RWPE1 (cell line): Measurements from ENCODE around the gene CLP1.

Experiments used
- CTCF ChIA-PET: fragments of 350-600 bp; sonication (Branson Sonifier 250); formaldehyde crosslinking; extraction: SDS; loops from one replicate; lab custom pipeline; 2021; lab: Yijun Ruan, JAX
- POLR2A ChIA-PET: fragments of 400-600 bp; formaldehyde crosslinking; extraction: SDS; loops from one replicate; lab custom pipeline; 2020; ENCODE audit warnings: antibody characterized with exemption; ENCODE audit not compliant: low non-redundant PET; lab: Yijun Ruan, JAX
- DNase-seq: peaks from one replicate; pipeline ENCODE4 v3.0.0; 2012; ENCODE audit warnings: low spot score
- H3K27ac ChIP-seq: fragments of 450-650 bp; 2 replicates; pipeline ENCODE4 v1.5.1; 2017
- TF ChIP-seq, protein P1 (sequence below): fragments of 450-650 bp; conservative IDR thresholded peaks from 2 replicates; pipeline ENCODE4 v1.5.1; 2017; ENCODE audit warnings: low read depth, mild to moderate bottlenecking

The CLP1 gene

GRCh38 chr11:57644748-57645688, 12.5 kb upstream of the CLP1 start:
- ChIA-PET CTCF (interaction anchor here (0.5 to 5.5 kb wide), 23 partner anchors 9 to 483 kb away, joined by 3 to 72 read pairs (median 4); partner anchors contain the start of genes CLP1 and UBE2L6), POLR2A (interaction anchor here (0.6 kb wide), 1 partner anchor 111 kb away, joined by 3 read pairs; no protein-coding TSS in a partner anchor)
- H3K27ac ChIP-seq: peak overlapping the region; percentile 39
- peak; percentile 75 for DNase-seq
- TF ChIP-seq, protein P1, sequence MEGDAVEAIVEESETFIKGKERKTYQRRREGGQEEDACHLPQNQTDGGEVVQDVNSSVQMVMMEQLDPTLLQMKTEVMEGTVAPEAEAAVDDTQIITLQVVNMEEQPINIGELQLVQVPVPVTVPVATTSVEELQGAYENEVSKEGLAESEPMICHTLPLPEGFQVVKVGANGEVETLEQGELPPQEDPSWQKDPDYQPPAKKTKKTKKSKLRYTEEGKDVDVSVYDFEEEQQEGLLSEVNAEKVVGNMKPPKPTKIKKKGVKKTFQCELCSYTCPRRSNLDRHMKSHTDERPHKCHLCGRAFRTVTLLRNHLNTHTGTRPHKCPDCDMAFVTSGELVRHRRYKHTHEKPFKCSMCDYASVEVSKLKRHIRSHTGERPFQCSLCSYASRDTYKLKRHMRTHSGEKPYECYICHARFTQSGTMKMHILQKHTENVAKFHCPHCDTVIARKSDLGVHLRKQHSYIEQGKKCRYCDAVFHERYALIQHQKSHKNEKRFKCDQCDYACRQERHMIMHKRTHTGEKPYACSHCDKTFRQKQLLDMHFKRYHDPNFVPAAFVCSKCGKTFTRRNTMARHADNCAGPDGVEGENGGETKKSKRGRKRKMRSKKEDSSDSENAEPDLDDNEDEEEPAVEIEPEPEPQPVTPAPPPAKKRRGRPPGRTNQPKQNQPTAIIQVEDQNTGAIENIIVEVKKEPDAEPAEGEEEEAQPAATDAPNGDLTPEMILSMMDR: peak; percentile 86

- ChIA-PET CTCF (interaction anchor here (0.6 to 5.5 kb wide), 5 partner anchors 71 to 188 kb away, joined by 3 to 72 read pairs (median 5); partner anchors contain the start of gene UBE2L6), POLR2A (no interaction called here)
- H3K27ac ChIP-seq: no peak overlapping the region
- TF ChIP-seq, protein P1: no peak
- no peak for DNase-seq
Observed at GRCh38 chr11:57645689-57646085, 11.9 kb upstream of the CLP1 start.

GRCh38 chr11:57646194-57646798, 11.3 kb upstream of the CLP1 start:
- CTCF ChIA-PET: interaction anchor here (0.6 to 1.1 kb wide), 4 partner anchors 77 to 188 kb away, joined by 3 to 4 read pairs (median 4); partner anchors contain the start of gene UBE2L6
- TF ChIP-seq, protein P1: no peak

GRCh38 chr11:57646799-57647303, 10.7 kb upstream of the CLP1 start:
- no peak for DNase-seq

More at GRCh38 chr11:57646194-57646798, 11.3 kb upstream of the CLP1 start:
- POLR2A ChIA-PET: no interaction called here
- H3K27ac ChIP-seq: no peak overlapping the region
- no peak for DNase-seq

DNA sequence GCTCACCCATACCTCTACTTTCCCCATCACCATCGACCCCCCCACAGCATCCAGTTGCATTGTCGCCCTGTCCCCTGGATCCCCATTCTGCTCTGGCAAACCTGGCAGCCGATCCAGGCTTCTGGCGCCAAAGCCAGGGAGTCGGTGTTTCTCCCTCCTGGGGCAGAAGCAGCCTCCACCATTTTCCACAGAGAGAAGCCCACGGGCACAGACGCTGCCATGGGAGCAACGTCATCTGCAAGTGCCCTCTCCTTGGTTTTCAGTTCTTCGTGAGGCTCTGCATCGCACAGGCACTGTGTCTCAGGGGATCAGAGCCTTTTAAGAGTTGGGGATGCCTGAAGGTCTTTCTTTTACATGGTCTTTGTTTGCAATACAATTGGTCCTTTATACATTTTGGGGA, 10.2 kb upstream of the CLP1 start:
- TF ChIP-seq, protein P1: no peak
- CTCF ChIA-PET: interaction anchor here (0.5 to 1.5 kb wide), 4 partner anchors 18 to 188 kb away, joined by 3 to 6 read pairs (median 4); partner anchors contain the start of gene UBE2L6
- POLR2A ChIA-PET: no interaction called here
- no peak for DNase-seq
- H3K27ac ChIP-seq: no peak overlapping the region

More at GRCh38 chr11:57646799-57647303, 10.7 kb upstream of the CLP1 start:
- H3K27ac ChIP-seq: no peak overlapping the region
- ChIA-PET POLR2A (no interaction called here), CTCF (interaction anchor here (0.5 to 1.1 kb wide), 4 partner anchors 19 to 189 kb away, joined by 3 to 4 read pairs (median 4); partner anchors contain the start of gene UBE2L6)
- TF ChIP-seq, protein P1: no peak
